ENCODE data around the gene C13orf46.

GRCh38 chr13:114020750-114021463 is 47.0 kb upstream of the C13orf46 start:
- TF ChIP-seq EZH2 (IDR thresholded peaks at IDR 0.05; ENCODE audit: insufficient read depth, poor library complexity, severe bottlenecking): no peak
- TF ChIP-seq EZH2phosphoT487 (IDR thresholded peaks at IDR 0.05; ENCODE audit: insufficient read depth, low read depth): no peak
